ENCODE measurements around the gene NTN5.
"Not testable (repeated sequence)": the region's sequence is repeated elsewhere in the genome, so short reads cannot be mapped to it uniquely, and the experiment has no call there.

NTN5 gene

GRCh38 chr19:48644355-48644754, 28.5 kb downstream of the NTN5 start:
- DNase-seq (ENCODE audit: low spot score): no peak

GRCh38 chr19:48642862-48643261, 30.0 kb downstream of the NTN5 start:
- no peak for DNase-seq (ENCODE audit: low spot score)

GRCh38 chr19:48641850-48642249, 31.0 kb downstream of the NTN5 start:
- no peak for DNase-seq (ENCODE audit: low spot score)

- DNase-seq (ENCODE audit: low spot score): no peak
Measured at GRCh38 chr19:48639483-48640375, 33.1 kb downstream of the NTN5 start.

GRCh38 chr19:48638831-48639381, 33.9 kb downstream of the NTN5 start:
- no peak for DNase-seq (ENCODE audit: low spot score)

- peak; percentile 84 for DNase-seq (ENCODE audit: low spot score)
Measured at GRCh38 chr19:48637948-48638830, 34.6 kb downstream of the NTN5 start.

GRCh38 chr19:48637449-48637947, 35.3 kb downstream of the NTN5 start:
- peak; percentile 97 for DNase-seq (ENCODE audit: low spot score)

- no peak for DNase-seq (ENCODE audit: low spot score)
Measured at GRCh38 chr19:48636859-48637448, 35.9 kb downstream of the NTN5 start, which contains the start of gene DBP. Gene DBP, minus strand, starts transcription at chr19:48637379. Its CDS starts 385 bp downstream, at chr19:48636994.

- DNase-seq (ENCODE audit: low spot score): no peak
Measured at GRCh38 chr19:48635966-48636858, 36.6 kb downstream of the NTN5 start.

- DNase-seq (ENCODE audit: low spot score): peak; percentile 64
Measured at GRCh38 chr19:48635263-48635965, 37.4 kb downstream of the NTN5 start.

GRCh38 chr19:48634424-48635262, 38.2 kb downstream of the NTN5 start:
- peak; percentile 93 for DNase-seq (ENCODE audit: low spot score)

GRCh38 chr19:48634036-48634342, 38.8 kb downstream of the NTN5 start:
- no peak for DNase-seq (ENCODE audit: low spot score)

GRCh38 chr19:48633148-48634035, 39.4 kb downstream of the NTN5 start:
- DNase-seq (ENCODE audit: low spot score): no peak

GRCh38 chr19:48632692-48633147, 40.1 kb downstream of the NTN5 start:
- peak; percentile 69 for DNase-seq (ENCODE audit: low spot score)

- not testable (repeated sequence) for DNase-seq (ENCODE audit: low spot score)
Measured at GRCh38 chr19:48632286-48632685, 40.5 kb downstream of the NTN5 start.

GRCh38 chr19:48631225-48631624, 41.6 kb downstream of the NTN5 start:
- DNase-seq (ENCODE audit: low spot score): no peak

- DNase-seq (ENCODE audit: low spot score): no peak
Measured at GRCh38 chr19:48630296-48631063, 42.3 kb downstream of the NTN5 start.

Data from kidney tubule cell (primary cell).